EL (cell line): Measurements from ENCODE around the gene CLEC20A.

Experiments
- DNase-seq: peaks from one replicate; pipeline ENCODE4 v3.0.0-alpha.2; 2016

CLEC20A gene

GRCh38 chr1:178498896-178499675 is 2.3 kb upstream of the CLEC20A start:
- DNase-seq, result no peak

GRCh38 chr1:178497903-178498478 is 1.2 kb upstream of the CLEC20A start:
- no peak for DNase-seq

- no peak for DNase-seq
Observed at GRCh38 chr1:178495741-178496409, 889 bp downstream of the CLEC20A start.

GRCh38 chr1:178495158-178495557 is 1.6 kb downstream of the CLEC20A start:
- DNase-seq, result no peak

GRCh38 chr1:178494569-178494971 is 2.2 kb downstream of the CLEC20A start:
- no peak for DNase-seq

- no peak for DNase-seq
Observed at GRCh38 chr1:178493301-178493741, 3.4 kb downstream of the CLEC20A start.

GRCh38 chr1:178492341-178492740 is 4.4 kb downstream of the CLEC20A start:
- DNase-seq, result no peak

GRCh38 chr1:178491721-178492120 is 5.0 kb downstream of the CLEC20A start:
- DNase-seq, result no peak

- DNase-seq, result no peak
Observed at GRCh38 chr1:178490967-178491366, 5.8 kb downstream of the CLEC20A start.

GRCh38 chr1:178490136-178490535 is 6.6 kb downstream of the CLEC20A start:
- no peak for DNase-seq

- no peak for DNase-seq
Observed at GRCh38 chr1:178489399-178489798, 7.4 kb downstream of the CLEC20A start.

- DNase-seq, result no peak
Observed at GRCh38 chr1:178488393-178488792, 8.4 kb downstream of the CLEC20A start.

- DNase-seq, result no peak
Observed at GRCh38 chr1:178487070-178487615, 9.6 kb downstream of the CLEC20A start.

- DNase-seq, result no peak
Observed at GRCh38 chr1:178486100-178487069, 10.4 kb downstream of the CLEC20A start.

GRCh38 chr1:178485541-178485981 is 11.2 kb downstream of the CLEC20A start:
- DNase-seq, result no peak

- no peak for DNase-seq
Observed at GRCh38 chr1:178484698-178485225, 12.0 kb downstream of the CLEC20A start.

GRCh38 chr1:178483251-178483957 is 13.4 kb downstream of the CLEC20A start:
- no peak for DNase-seq

GRCh38 chr1:178477841-178478240 is 18.9 kb downstream of the CLEC20A start:
- no peak for DNase-seq

GRCh38 chr1:178477373-178477772 is 19.4 kb downstream of the CLEC20A start:
- DNase-seq, result no peak

GRCh38 chr1:178472531-178472930 is 24.2 kb downstream of the CLEC20A start:
- DNase-seq, result no peak

GRCh38 chr1:178470411-178470960 is 26.3 kb downstream of the CLEC20A start:
- DNase-seq, result no peak
